HG02981 (cell line): ENCODE data around the gene VEGFA.
"Not testable (repeated sequence)": the region's sequence is repeated elsewhere in the genome, so short reads cannot be mapped to it uniquely, and the experiment has no call there.

Source experiments
- ATAC-seq: cut with Tn5 transposase; IDR thresholded peaks from one replicate; pipeline ENCODE4 v1.9.1; 2021; ENCODE audit warnings: mild to moderate bottlenecking, moderate library complexity; ENCODE audit not compliant: unreplicated experiment

The VEGFA gene

DNA sequence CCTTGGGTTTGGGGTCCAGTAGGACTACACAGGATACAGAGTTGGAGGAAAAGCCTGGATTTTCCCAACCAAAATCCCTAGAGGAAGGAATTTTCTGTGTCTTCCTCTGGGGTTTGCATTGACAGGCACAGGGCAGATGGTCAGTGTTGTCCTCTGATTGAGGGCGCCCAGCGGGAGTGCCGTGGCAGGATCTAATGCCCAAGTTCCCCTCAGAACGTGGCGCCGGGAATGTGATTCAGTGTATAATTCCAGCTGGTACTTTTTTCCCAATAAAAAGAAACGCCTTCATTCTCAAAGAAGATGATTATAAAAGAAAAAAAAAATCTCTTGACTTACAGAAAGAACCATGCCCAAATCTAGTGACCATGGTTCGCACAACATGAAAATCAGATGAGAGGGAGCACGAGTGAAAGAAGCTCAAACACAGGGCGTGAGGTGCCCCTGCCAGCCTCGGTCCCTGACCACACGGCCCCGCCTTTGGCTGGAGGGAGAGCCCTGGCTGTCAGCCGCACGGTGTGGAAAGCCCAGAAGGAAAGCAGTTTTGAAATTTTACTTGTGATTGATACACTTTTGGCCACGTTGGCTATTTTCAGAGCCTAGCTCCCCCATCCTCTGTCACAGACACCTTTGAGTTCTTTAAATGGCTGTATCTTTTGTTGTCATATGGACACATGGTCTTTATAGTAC lies 31.6 kb downstream of the VEGFA start:
- ATAC-seq = no peak

DNA sequence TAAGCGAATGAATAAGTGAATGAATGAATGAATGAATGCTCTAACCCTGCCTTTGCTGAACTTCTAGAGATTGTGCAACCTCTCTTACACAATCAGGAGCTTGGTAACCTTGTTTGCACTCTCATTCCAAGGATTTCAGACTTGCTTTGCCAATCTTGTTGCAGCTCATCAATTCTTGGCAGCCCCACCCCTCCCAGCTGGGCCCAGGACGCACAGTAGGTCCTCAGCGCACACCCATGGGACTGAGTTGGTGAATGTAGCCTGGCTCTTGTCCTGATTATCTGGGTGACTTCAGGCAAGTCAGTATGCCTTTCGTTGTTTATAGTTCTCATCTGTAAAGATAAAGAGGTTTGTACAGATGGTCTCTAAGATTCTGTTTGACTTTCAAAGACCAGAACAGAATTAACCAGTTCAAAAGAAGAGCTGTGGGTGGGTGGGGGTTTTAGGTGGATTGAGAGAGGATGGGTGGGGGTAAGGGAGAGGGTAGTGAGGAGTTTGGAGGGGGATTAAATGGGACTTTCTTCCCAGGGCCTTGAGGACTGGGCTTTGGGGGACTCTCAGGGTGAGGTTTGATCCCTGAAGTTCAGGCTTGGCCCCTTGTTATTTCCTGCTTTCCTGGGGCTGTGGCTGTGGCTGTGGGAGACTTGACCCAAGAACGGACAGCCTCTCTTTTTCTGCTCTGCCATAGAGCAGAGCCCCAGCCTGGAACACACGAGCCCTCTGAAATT lies 33.2 kb downstream of the VEGFA start:
- ATAC-seq = no peak

DNA sequence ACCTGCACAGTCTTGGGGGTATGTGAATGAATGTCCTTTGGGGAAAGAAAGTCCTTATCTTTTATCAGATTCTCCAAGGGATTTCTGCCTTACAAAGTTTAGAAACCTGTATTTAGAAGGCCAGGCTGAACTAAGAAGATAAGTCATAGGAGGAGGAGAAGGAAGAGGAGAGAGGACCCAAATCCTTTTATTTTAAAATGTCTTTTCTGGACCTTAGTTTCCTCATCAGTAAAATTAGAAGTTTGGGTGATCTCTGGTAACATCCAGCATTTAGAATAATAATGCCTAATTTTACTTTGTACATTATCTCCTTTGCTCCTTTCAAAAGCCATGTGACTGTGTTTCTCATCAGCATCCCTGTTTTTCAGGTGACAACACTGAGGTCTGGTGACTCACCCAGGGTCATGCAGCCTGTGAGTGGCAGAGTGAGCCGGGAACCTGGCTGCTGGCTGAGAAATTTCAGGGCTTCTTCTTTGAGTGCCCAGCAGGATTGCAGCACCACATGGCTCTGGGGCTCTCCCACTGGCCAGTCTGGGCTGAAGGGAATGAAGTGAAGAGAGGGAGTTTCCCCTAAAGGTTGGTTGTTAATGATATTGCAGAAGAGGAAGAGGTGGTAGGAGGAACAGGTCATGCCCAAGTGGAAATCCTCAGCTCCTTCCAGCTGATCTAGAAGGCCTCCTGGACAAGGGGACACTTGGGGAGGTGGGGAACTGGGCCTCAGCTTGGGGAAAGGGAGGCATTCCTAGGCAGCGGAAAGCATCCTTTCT lies 34.0 kb downstream of the VEGFA start:
- no peak for ATAC-seq

DNA sequence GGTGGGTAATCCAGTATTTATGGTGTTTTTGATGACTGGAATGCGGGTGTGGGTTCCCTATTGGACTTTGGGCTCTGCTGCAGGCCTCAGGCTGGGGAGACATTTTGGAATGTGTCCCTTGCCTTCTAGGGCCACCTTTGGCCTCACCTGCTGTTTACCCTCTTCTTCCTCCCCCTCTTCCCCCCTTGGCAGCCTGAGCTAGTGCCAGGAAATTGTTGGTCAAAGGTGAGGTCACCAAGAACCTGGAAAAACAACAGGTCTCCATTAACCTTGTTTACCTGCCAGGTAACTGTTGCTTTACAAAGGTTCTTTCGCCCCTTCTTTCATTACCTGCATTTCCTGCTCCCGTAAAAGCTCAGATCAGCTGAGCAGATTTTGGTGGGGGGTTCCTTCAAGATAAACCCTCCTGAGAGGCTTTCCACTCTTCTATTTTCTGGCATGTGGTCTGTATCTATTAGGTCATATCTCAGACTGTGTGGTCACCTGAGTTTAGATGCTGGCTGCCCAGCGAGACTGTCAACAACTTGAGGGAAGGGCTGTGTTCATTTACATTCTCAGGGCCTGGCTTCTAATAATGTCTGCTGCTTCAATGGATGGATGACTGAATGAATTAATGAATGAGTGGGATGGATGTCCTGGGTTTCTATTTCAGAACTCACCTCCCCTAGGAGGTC lies 34.7 kb downstream of the VEGFA start:
- ATAC-seq = no peak

DNA sequence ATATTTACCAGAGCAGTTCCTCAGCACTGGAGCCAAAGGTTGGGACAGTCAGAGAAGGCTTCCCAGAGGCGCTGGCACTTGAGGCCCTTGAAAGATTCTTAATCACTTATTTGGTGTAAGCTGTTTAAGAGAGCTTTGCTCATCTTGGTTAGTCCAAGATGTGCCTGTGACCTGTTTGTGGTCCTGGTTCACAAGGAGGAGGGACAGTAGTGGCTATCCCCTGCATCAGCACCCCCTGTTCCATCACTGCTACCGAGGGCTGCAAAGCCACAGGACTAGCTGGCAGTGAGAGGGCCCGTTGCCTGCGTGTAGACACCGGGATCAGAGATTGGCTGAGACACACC lies 35.7 kb downstream of the VEGFA start:
- no peak for ATAC-seq

DNA sequence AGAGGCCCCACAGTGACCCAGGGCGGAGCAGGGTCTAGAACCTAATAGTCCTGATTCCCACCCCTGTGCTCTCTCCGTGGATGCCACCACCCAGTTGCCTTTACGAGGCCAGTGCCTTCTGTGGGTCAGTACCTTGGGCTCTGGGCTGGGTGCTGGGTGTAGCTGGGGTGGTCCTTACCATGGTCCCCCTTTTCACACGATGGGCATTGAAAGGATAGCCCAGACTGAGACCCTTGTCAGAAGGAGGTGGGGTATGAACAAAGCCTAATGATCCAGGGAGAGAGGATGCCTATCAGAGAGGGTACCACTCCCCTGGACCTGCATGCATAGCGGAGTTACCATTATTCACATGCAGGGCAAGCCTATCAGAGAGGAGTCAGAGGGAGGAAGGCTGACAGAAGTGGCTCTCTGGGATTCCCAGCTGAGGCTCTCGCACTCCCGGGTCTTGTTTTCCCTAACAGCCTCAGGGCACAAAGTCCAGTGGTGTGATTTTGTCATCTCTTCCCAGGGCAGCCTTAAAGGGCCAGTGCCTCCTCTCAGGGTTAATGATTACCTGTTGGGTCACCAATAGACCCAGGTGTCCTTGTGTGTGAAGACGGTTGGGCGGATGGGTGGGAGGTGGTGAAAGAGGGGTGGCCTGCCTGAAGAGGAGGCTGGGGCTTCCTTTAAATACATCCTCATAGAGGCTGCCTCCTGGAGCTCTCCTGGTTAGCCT lies 36.2 kb downstream of the VEGFA start:
- ATAC-seq = no peak

DNA sequence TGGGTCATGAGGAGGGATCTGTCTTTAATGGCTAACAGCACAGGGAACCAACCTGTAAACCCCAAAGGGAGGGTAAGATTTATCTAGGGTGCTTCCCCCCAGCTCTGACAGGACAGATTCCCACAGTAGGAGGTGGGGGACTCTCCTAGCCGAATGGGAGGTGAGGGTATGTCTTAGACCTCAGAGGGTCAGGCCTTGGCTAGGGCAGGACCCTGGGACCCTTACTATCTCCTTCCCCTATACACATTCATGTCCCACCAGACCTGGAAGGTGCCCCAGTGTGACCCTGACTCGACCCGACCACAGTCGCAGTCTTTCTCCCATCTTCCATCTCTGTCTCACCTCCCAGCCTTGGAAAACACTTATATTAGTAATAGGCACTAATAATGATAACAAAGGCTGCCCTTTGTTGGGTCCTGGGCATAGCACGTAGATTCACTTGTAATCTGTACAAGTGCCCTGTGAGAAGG lies 36.8 kb downstream of the VEGFA start:
- no peak for ATAC-seq

DNA sequence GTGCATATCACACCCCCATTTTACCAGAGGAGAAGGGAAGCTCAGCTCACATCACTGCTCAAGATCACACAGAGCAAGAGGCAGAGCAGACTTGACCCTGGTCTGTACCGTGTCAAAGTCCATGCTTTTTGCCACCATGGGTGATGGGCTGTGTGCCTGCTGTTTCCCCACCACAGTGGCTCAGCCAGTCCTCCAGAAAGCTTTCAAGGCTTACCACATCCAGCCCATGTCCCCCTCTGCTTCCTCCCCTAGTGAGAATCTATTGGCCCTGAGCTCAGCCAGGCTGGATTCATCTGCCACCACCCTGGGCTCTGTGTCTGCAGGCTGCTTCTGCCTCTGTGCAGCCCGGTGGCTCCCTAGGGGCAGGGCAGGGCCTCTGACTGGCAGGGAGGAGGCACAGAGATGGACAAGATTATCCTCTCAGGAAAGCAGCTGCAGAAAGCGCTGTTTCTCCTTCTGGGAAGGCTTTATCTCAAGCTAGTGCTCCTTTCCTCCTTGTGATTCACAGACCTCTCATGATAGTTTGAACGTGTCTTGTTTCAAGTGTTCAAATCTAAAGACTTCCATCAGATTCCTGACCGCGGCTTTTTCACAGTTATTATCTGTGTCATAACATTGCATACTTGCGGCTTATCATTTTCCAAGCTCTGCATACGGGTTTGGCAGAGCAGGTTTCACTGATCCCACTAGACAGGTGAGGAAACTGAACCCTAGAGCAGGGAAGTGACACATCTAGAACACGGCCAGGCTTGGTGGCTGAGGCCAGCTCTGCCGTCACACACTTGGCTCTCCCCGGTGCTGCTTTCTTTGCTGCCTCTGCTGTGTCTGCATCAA lies 37.4 kb downstream of the VEGFA start:
- ATAC-seq = no peak

DNA sequence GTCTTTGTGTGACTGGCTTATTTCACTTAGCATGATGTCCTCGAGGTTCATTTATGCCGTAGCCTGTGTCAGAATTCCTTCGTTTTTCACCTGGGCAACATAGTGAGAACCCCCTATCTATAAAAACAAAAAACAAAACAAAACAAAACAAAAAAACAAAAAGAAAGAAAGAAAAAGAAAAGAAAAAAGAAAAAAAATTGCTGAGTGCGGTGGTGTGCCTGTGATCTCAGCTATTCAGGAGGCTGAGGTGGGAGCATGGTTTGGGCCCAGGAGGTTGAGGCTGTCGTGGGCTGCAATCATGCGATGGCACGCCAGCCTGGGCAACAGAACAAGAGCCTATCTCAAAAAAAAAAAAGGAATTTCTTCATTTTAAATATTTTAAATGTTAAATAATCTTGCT lies 38.4 kb downstream of the VEGFA start:
- no peak for ATAC-seq

DNA sequence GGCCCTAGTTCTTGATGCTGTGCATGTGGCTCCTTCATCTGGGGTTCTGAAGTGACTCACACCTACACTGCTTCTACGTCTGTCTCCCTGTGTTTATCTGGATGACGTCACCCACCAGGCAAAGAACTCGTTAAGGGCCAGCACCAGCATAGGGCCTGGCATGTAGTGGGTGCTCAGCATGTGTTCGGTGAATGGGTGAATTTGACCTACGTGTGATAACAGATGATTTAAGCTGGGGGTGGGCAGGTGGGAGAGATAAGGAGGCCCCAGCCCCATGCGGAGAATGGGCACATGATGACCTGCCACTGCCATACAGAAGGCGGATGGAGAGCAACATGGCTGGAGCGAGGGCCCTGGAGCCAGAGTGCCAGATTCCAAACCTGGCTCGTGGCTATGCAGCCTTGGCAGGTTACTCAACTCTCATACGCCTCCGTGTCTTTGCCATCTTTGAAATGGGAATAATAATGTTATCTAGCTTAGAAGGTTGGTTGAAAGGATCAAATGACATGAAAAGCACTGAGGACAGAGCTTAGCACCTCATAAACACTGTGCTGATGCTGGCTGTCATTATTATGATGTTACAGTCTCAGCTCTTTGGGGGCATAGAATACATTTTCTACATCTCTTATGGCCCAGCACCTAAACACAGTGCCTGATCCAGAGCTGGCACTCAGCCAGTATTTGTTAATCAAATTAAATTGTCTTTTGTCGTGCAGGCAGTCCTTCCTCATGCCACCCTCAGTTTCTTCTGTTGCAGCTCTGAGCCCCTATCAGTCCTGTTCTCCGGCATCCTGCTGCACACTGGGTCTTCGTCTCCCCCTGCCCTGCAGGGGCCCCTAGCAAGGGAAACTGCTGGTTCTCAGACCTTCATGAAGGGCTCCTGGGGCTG lies 39.6 kb downstream of the VEGFA start:
- ATAC-seq = no peak

DNA sequence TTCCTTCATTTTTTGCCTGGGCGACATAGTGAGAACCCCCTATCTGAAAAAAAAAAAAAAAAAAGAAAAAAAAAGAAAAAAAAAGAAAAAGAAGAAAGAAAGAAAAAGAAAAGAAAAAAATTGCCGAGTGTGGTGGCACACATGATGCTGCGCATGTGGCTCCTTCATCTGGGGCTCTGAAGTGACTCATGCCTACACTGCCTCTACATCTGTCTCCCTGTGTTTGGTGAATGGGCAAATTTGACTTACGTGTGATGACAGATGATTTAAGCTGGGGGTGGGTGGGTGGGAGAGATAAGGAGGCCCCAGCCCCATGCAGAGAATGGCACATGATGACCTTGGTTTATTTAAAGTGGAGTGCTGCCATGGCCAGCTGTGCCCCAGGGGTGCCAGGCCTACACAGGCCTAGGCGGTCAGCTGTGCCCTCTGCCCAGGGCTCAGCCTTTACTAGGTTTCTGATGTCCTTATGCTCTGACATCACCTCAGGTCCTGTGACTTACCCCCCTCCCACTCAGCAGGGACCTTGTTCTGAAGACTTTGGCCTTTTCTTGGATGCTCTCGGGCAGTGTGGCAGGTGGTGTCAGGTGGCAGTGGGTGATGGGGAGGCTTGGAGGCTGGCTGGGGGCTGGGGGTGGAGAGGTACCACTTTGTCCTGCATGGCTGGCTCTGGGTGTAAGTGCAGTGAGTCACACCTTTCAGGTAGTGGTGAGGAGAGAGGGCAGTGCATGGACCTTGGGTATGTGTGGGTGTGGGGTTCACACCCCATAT lies 41.1 kb downstream of the VEGFA start:
- no peak for ATAC-seq

DNA sequence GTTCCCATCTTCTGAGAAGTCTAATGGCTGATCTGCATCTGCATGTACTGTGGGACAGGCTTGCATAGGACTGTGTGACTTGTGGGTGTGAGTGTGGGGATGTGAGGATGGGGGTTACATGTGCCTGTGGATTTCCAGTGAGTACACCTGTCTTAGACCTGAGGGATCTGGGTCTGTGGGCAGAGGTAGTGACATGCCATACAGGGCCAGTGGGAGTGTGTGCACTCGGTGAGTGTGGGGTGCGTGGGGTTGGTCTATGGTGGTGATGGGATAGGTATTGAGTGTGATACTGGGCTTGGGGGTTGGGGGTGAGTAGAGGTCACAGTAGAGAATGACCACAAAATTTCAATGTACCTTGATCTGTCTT lies 41.7 kb downstream of the VEGFA start:
- ATAC-seq = no peak

DNA sequence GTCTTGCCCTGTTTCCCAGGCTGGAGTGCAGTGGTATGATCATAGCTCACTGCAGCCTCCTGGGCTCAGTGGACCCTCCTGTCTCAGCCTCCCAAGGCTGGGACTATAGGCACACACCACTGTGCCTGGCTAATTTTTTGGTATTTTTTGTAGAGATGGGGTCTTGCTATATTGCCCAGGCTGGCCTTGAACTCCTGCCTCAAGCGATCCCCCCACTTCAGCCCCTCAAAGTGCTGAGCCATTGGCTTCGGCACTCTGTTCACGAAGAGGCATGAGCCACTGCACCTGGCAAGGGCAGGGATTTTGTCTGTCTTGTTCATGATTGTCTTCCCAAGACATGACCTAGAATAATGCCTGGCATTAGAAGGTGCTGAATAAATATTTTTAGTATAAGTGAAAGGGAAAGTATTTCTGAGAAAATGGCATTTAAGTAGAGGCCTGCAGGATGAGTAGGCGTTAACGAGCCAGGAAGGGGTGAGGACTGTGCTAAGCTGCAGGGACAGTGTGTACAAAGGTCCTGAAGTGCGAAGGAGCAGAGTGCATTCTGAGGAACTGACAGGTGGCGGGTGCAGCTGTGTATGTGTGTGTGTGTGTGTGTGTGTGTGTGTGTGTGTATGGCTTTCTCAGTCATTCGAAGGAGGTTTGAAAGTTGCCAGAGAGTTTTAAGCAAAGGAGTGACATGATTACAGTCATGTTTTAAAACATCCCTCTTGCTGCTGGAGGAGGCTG lies 43.0 kb downstream of the VEGFA start:
- ATAC-seq = no peak

DNA sequence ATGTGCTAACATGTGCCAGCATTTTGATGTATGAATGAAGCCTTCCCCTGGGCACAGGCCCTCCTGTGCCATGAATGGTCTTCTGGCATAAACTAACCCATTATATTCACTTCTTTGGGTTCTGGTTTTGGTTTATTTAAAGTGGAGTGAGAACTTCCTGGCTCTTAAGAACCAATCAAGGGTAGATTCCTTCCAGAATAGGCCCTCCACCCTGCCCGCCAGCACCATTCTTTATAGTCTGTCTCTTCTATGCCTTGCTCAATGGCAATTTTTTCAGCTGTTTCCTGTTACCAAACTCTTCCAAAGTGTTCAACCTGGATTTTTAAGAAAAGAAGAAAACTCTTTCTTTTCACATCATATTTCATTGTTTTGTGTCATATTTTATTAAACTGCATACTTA lies 44.1 kb downstream of the VEGFA start:
- no peak for ATAC-seq

DNA sequence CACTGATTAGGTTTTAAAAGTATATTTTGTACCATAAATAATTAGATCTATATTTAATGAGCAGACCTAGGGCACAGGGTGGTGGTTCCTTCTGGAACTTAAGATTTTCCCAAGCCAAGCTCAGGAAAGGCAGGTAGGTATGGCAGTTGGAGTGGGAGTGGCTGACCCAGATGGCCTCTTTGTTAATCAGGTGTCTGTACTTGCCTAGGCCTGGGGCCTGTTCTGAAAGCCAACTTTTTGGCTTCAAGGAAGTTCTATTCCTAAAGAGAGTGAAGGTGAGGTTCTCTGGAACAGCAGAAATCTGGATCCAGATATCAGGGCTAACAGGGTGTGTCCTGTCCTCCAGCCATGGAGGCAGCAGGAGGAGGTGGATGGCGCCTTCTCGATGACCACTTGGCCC lies 44.9 kb downstream of the VEGFA start:
- ATAC-seq = no peak

DNA sequence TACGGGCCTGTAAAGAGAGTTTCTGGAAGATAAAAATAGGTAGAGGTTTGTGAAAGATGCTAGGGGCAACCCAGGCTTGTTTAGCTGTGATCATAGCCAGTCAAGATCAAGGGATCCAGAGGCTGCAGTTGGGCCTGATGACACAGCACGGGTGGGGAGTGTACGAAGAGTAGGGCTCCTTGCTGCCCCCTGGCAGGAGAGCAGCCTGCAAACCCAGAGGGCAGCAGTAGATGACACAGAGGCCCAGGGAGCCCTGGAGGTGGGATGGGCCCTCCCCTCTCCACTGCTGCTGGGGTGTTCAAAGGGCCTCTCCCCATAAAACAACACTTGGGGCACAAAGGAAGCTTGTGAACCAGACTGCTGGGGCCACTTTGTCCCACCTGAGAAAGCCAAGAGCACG lies 47.2 kb downstream of the VEGFA start:
- ATAC-seq = no peak

DNA sequence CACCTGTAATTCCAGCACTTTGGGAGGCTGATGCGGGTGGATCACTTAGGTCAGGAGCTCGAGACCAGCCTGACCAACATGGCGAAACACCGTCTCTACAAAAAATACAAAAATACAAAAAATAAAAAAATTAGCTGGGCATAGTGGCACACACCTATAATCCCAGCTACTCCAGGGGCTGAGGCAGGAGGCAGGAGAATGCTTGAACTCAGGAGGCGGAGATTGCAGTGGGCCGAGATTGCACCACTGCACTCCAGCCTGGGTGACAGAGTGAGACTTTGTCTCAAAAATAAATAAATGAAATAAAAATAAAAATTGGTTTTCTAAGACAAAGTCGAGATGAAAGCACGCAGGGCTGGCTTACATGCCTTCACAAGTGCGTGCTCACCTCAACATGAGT lies 49.0 kb downstream of the VEGFA start:
- ATAC-seq = not testable (repeated sequence)

DNA sequence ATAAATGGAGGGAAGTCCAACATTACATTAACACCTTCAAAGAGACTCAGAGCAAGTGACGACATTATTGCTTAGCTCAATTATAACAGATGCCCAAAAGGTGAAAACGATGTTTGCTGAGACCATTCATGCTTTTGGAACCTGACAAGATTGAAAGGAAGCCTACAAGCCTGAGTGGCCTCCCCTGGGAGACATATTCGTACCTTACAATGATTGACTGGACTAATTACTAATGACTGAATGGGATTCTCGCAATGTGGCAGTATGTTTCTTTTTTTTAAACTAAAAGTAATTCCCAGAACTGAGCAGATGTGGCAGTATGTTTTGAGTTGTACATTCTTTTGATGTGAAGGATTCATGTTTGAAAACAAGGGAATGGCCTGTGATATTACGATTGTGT lies 49.9 kb downstream of the VEGFA start:
- ATAC-seq = no peak
